ENCODE data around the gene FAM110A.

FAM110A gene

GRCh38 chr20:834151-834746 lies 734 bp downstream of the FAM110A start:
- peaks cover 0 to 4% of the 10 kb centered on the region in 2 donors for H3K4me1 ChIP-seq (ENCODE audit: control insufficient read depth in 2 of 2, insufficient read depth in 1 of 2, low read depth in 1 of 2, low read length in 2 of 2)
- no peak overlapping the region for H3K4ac ChIP-seq (ENCODE audit: low read length)
- H3K4me2 ChIP-seq (ENCODE audit: insufficient read depth, low read length, poor library complexity, severe bottlenecking), result peak overlapping the region; percentile 70
- peaks cover 4% of the 10 kb centered on the region for H3K79me1 ChIP-seq (ENCODE audit: low read depth, low read length)
- no peak overlapping the region for H3K14ac ChIP-seq (ENCODE audit: low read length)
- WGBS, 2 donors (ENCODE audit: extremely low coverage in 2 of 2, insufficient read length in 2 of 2, insufficient replicate concordance in 1 of 2), result no CpG with 5 or more reads among the region's 18 CpGs
- H2AK5ac ChIP-seq (ENCODE audit: low read depth, low read length), result no peak overlapping the region
- peaks cover 0 to 2% of the 10 kb centered on the region in 2 donors for H3K36me3 ChIP-seq (replicated peaks in 1 of 2; ENCODE audit: control insufficient read depth in 2 of 2, insufficient read depth in 2 of 2, low read length in 2 of 2)
- peak overlapping the region; percentile 34 for H3K18ac ChIP-seq (ENCODE audit: low read length)
- no peak overlapping the region for H4K91ac ChIP-seq (ENCODE audit: low read depth, low read length, poor library complexity)
- H2BK12ac ChIP-seq (ENCODE audit: low read length), result no peak overlapping the region
- no peak overlapping the region for H2BK120ac ChIP-seq (ENCODE audit: low read depth, low read length)
- peaks cover 0 to 5% (median 0%) of the 10 kb centered on the region in 3 experiments for H3K27me3 ChIP-seq (ENCODE audit: control insufficient read depth in 3 of 3, insufficient read depth in 3 of 3, low read depth in 1 of 3, low read length in 3 of 3)
- peak overlapping the region; percentile 95 for H2AFZ ChIP-seq (ENCODE audit: low read length)
- no peak overlapping the region for H2BK15ac ChIP-seq (ENCODE audit: low read length)
- DNase-seq (ENCODE audit: low spot score), result no peak
- no peak overlapping the region for H2BK5ac ChIP-seq (ENCODE audit: low read length)
- H3K27ac ChIP-seq (replicated peaks; ENCODE audit: low read length), result no peak overlapping the region
- no peak overlapping the region for H3K23ac ChIP-seq (ENCODE audit: low read depth, low read length, poor library complexity)
- no peak overlapping the region for H4K8ac ChIP-seq (ENCODE audit: low read depth, low read length)
- H3K9ac ChIP-seq (ENCODE audit: low read depth, low read length, poor library complexity), result no peak overlapping the region
- peak overlapping the region; percentile 78 to 89 for H3K4me3 ChIP-seq (ENCODE audit: low read length in 2 of 2)
- peaks cover 0 to 2% of the 10 kb centered on the region in 2 donors for H3K9me3 ChIP-seq (replicated peaks in 1 of 2; ENCODE audit: control insufficient read depth in 2 of 2, insufficient read depth in 1 of 2, low read depth in 1 of 2, low read length in 2 of 2)

GRCh38 chr20:835608-836045 lies 2.1 kb downstream of the FAM110A start:
- no peak overlapping the region for H2AFZ ChIP-seq (ENCODE audit: low read length)
- H3K9ac ChIP-seq (ENCODE audit: low read depth, low read length, poor library complexity), result no peak overlapping the region
- no peak overlapping the region for H2BK120ac ChIP-seq (ENCODE audit: low read depth, low read length)
- H3K36me3 ChIP-seq (replicated peaks in 1 of 2; ENCODE audit: control insufficient read depth in 2 of 2, insufficient read depth in 2 of 2, low read length in 2 of 2), result peaks cover 0 to 2% of the 10 kb centered on the region in 2 donors
- no peak overlapping the region for H3K27ac ChIP-seq (replicated peaks; ENCODE audit: low read length)
- no peak overlapping the region for H2BK5ac ChIP-seq (ENCODE audit: low read length)
- no peak overlapping the region for H3K23ac ChIP-seq (ENCODE audit: low read depth, low read length, poor library complexity)
- peaks cover 0 to 4% of the 10 kb centered on the region in 2 donors for H3K4me1 ChIP-seq (ENCODE audit: control insufficient read depth in 2 of 2, insufficient read depth in 1 of 2, low read depth in 1 of 2, low read length in 2 of 2)
- H3K9me3 ChIP-seq (replicated peaks in 1 of 2; ENCODE audit: control insufficient read depth in 2 of 2, insufficient read depth in 1 of 2, low read depth in 1 of 2, low read length in 2 of 2), result peaks cover 0 to 2% of the 10 kb centered on the region in 2 donors
- WGBS, 2 donors (ENCODE audit: extremely low coverage in 2 of 2, insufficient read length in 2 of 2, insufficient replicate concordance in 1 of 2), result no CpG with 5 or more reads among the region's 2 CpGs
- no peak overlapping the region for H4K91ac ChIP-seq (ENCODE audit: low read depth, low read length, poor library complexity)
- no peak overlapping the region for H3K18ac ChIP-seq (ENCODE audit: low read length)
- DNase-seq (ENCODE audit: low spot score), result no peak
- peaks cover 0 to 9% (median 0%) of the 10 kb centered on the region in 3 experiments for H3K27me3 ChIP-seq (ENCODE audit: control insufficient read depth in 3 of 3, insufficient read depth in 3 of 3, low read depth in 1 of 3, low read length in 3 of 3)
- no peak overlapping the region for H2BK12ac ChIP-seq (ENCODE audit: low read length)
- no peak overlapping the region for H3K4me2 ChIP-seq (ENCODE audit: insufficient read depth, low read length, poor library complexity, severe bottlenecking)
- H3K4ac ChIP-seq (ENCODE audit: low read length), result no peak overlapping the region
- H4K8ac ChIP-seq (ENCODE audit: low read depth, low read length), result no peak overlapping the region
- peaks cover 4% of the 10 kb centered on the region for H3K79me1 ChIP-seq (ENCODE audit: low read depth, low read length)
- H3K14ac ChIP-seq (ENCODE audit: low read length), result no peak overlapping the region
- peak overlapping the region in 1 of 2 donors; percentile 59 for H3K4me3 ChIP-seq (ENCODE audit: low read length in 2 of 2)
- no peak overlapping the region for H2BK15ac ChIP-seq (ENCODE audit: low read length)
- H2AK5ac ChIP-seq (ENCODE audit: low read depth, low read length), result peak overlapping the region; percentile 20

GRCh38 chr20:836190-836589 lies 2.7 kb downstream of the FAM110A start:
- WGBS, 2 donors (ENCODE audit: extremely low coverage in 2 of 2, insufficient read length in 2 of 2, insufficient replicate concordance in 1 of 2), result no CpG with 5 or more reads among the region's 1 CpG
- no peak overlapping the region for H3K18ac ChIP-seq (ENCODE audit: low read length)
- no peak overlapping the region for H3K4ac ChIP-seq (ENCODE audit: low read length)
- no peak overlapping the region for H3K27ac ChIP-seq (replicated peaks; ENCODE audit: low read length)
- H2BK12ac ChIP-seq (ENCODE audit: low read length), result no peak overlapping the region
- peaks cover 4% of the 10 kb centered on the region for H3K79me1 ChIP-seq (ENCODE audit: low read depth, low read length)
- no peak overlapping the region for H2BK120ac ChIP-seq (ENCODE audit: low read depth, low read length)
- no peak overlapping the region for H3K23ac ChIP-seq (ENCODE audit: low read depth, low read length, poor library complexity)
- H4K91ac ChIP-seq (ENCODE audit: low read depth, low read length, poor library complexity), result no peak overlapping the region
- H3K9me3 ChIP-seq (replicated peaks in 1 of 2; ENCODE audit: control insufficient read depth in 2 of 2, insufficient read depth in 1 of 2, low read depth in 1 of 2, low read length in 2 of 2), result peaks cover 0 to 2% of the 10 kb centered on the region in 2 donors
- no peak overlapping the region for H3K14ac ChIP-seq (ENCODE audit: low read length)
- no peak overlapping the region for H2AK5ac ChIP-seq (ENCODE audit: low read depth, low read length)
- H4K8ac ChIP-seq (ENCODE audit: low read depth, low read length), result no peak overlapping the region
- H3K9ac ChIP-seq (ENCODE audit: low read depth, low read length, poor library complexity), result no peak overlapping the region
- H3K4me1 ChIP-seq (ENCODE audit: control insufficient read depth in 2 of 2, insufficient read depth in 1 of 2, low read depth in 1 of 2, low read length in 2 of 2), result peaks cover 0 to 4% of the 10 kb centered on the region in 2 donors
- H3K36me3 ChIP-seq (replicated peaks in 1 of 2; ENCODE audit: control insufficient read depth in 2 of 2, insufficient read depth in 2 of 2, low read length in 2 of 2), result peaks cover 0 to 2% of the 10 kb centered on the region in 2 donors
- no peak overlapping the region for H2AFZ ChIP-seq (ENCODE audit: low read length)
- H3K4me3 ChIP-seq (ENCODE audit: low read length in 2 of 2), result no peak overlapping the region
- DNase-seq (ENCODE audit: low spot score), result no peak
- peaks cover 0 to 15% (median under 1%) of the 10 kb centered on the region in 3 experiments for H3K27me3 ChIP-seq (ENCODE audit: control insufficient read depth in 3 of 3, insufficient read depth in 3 of 3, low read depth in 1 of 3, low read length in 3 of 3)
- no peak overlapping the region for H2BK5ac ChIP-seq (ENCODE audit: low read length)
- no peak overlapping the region for H3K4me2 ChIP-seq (ENCODE audit: insufficient read depth, low read length, poor library complexity, severe bottlenecking)
- no peak overlapping the region for H2BK15ac ChIP-seq (ENCODE audit: low read length)

- no peak overlapping the region for H2BK5ac ChIP-seq (ENCODE audit: low read length)
- peaks cover 0 to 2% of the 10 kb centered on the region in 2 donors for H3K36me3 ChIP-seq (replicated peaks in 1 of 2; ENCODE audit: control insufficient read depth in 2 of 2, insufficient read depth in 2 of 2, low read length in 2 of 2)
- H3K23ac ChIP-seq (ENCODE audit: low read depth, low read length, poor library complexity), result no peak overlapping the region
- H3K9ac ChIP-seq (ENCODE audit: low read depth, low read length, poor library complexity), result no peak overlapping the region
- H3K18ac ChIP-seq (ENCODE audit: low read length), result no peak overlapping the region
- no CpG with 5 or more reads among the region's 5 CpGs for WGBS, 2 donors (ENCODE audit: extremely low coverage in 2 of 2, insufficient read length in 2 of 2, insufficient replicate concordance in 1 of 2)
- no peak overlapping the region for H3K27ac ChIP-seq (replicated peaks; ENCODE audit: low read length)
- H4K8ac ChIP-seq (ENCODE audit: low read depth, low read length), result no peak overlapping the region
- H4K91ac ChIP-seq (ENCODE audit: low read depth, low read length, poor library complexity), result no peak overlapping the region
- no peak overlapping the region for H3K4me3 ChIP-seq (ENCODE audit: low read length in 2 of 2)
- H2AK5ac ChIP-seq (ENCODE audit: low read depth, low read length), result no peak overlapping the region
- H3K79me1 ChIP-seq (ENCODE audit: low read depth, low read length), result peaks cover 4% of the 10 kb centered on the region
- DNase-seq (ENCODE audit: low spot score), result no peak
- H3K9me3 ChIP-seq (replicated peaks in 1 of 2; ENCODE audit: control insufficient read depth in 2 of 2, insufficient read depth in 1 of 2, low read depth in 1 of 2, low read length in 2 of 2), result peaks cover 0 to 2% of the 10 kb centered on the region in 2 donors
- no peak overlapping the region for H3K4ac ChIP-seq (ENCODE audit: low read length)
- H2AFZ ChIP-seq (ENCODE audit: low read length), result no peak overlapping the region
- H2BK120ac ChIP-seq (ENCODE audit: low read depth, low read length), result no peak overlapping the region
- no peak overlapping the region for H3K4me2 ChIP-seq (ENCODE audit: insufficient read depth, low read length, poor library complexity, severe bottlenecking)
- H3K4me1 ChIP-seq (ENCODE audit: control insufficient read depth in 2 of 2, insufficient read depth in 1 of 2, low read depth in 1 of 2, low read length in 2 of 2), result peaks cover 0 to 8% of the 10 kb centered on the region in 2 donors
- no peak overlapping the region for H2BK12ac ChIP-seq (ENCODE audit: low read length)
- H3K27me3 ChIP-seq (ENCODE audit: control insufficient read depth in 3 of 3, insufficient read depth in 3 of 3, low read depth in 1 of 3, low read length in 3 of 3), result peaks cover 7 to 42% (median 16%) of the 10 kb centered on the region in 3 experiments
- no peak overlapping the region for H3K14ac ChIP-seq (ENCODE audit: low read length)
- H2BK15ac ChIP-seq (ENCODE audit: low read length), result no peak overlapping the region
Observed at GRCh38 chr20:839015-839414, 5.5 kb downstream of the FAM110A start.
